ENCODE results near the gene CFAP221.

- TF ChIP-seq GATA2 (IDR thresholded peaks at IDR 0.05; ENCODE audit: low read depth, low read length) (no peak), GATA3 (IDR thresholded peaks at IDR 0.05; ENCODE audit: low read depth, low read length) (no peak)
Measured at GRCh38 chr2:119567292-119567691, 23.0 kb downstream of the CFAP221 start.

All from SH-SY5Y (cell line).